ENCODE results near the gene TCF12.

The TCF12 gene

DNA sequence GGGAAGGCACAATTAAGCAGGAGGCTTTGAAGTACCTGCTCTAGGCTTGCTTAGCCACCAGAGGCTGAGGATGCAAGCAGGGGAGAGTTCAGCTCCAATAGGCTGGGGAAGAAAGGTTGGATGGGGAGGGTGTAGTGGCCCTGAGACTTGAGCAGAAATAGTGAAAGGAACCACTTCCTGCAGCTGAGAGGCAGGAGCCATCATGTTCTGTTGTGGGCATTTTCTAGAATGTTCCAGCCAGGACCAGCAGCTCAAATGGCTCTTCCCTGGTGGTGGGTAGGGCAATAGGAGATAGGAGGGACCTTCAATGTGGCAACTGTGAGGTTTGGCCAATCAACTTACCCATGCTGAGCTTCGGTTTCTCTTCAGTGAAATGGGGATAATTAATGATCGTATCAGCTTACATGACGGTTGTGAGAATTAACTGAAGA is 378.7 kb downstream of the TCF12 start:
- no peak for DNase-seq (ENCODE audit: low read depth in 2 of 2)

- DNase-seq (ENCODE audit: low read depth in 2 of 2): no peak
Observed at GRCh38 chr15:57297630-57298029, 379.2 kb downstream of the TCF12 start.

DNA sequence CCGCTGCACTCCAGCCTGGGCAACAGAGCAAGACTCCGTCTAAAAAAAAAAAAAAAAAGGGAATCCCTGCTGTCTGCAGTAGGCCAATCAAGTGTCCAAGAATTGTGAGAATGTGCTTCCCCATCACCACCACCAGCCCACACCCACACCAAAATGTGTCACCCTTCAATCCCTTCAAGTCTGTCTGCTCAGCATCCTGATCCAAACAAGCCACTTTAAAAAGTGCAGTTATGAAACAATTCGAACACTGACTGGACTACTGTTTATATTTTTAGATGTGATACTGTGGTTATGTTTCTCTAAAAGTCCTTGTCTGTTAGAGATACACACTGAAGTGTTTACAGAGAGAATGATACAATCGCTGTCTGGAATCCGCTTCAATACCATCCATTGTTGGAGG is 379.8 kb downstream of the TCF12 start:
- DNase-seq (ENCODE audit: low read depth in 2 of 2): no peak

DNA sequence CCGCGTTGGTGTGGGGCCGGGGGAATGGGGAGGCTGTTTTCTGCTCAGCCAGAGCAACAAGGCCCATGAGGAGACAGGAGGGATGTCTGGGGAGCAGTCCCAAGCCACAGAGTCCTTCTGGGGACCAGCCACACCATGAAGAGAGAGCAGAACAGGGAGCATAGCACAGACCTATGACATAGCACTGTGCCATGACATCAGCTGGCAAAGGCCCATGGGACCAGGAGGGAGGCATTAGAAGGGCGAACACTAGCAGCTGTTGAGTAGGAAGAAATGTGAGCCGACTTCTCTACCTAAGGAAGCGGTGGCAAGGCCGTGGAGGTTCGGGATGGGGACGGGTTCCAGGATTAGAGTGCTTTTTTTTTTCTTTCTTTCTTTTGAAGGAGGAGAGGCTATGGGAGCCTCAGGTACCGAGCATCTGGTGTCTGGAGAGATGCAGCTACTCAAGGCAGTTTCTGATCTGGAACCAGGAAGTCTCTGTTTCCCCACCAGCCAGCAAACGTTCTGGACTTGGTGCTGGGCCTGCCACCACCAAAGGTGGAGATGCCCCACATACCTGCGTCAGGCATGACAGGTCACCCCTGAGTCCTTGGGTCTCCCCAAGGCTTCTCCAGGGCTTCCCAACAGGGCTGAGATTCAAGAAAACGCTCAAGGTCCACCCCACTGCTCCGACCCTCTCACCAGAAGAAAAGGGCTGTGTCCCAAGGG is 380.6 kb downstream of the TCF12 start:
- no peak for DNase-seq (ENCODE audit: low read depth in 2 of 2)

DNA sequence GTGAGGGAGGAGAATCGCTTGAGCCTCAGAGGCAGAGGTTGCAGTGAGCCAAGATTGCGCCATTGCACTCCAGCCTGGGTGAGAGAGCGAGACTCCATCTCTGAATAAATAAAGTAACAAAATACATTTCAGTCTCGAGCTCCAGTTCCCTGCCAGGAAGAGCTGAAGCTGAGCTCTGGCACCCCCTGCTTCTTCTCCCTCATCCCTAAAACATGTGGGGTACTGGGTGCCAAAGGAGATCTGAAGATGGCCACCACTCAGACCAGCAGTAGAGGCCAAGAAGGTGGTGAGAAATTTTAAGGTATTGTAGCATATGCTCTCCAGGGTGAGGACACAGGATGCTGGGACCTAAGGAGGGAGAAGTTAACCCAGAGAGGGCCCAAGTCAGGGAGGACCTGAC is 382.9 kb downstream of the TCF12 start:
- DNase-seq (ENCODE audit: low read depth in 2 of 2): no peak

- no peak for DNase-seq (ENCODE audit: low read depth in 2 of 2)
Observed at GRCh38 chr15:57302640-57303257, 384.3 kb downstream of the TCF12 start.

GRCh38 chr15:57305009-57305408 is 386.6 kb downstream of the TCF12 start:
- no peak for DNase-seq (ENCODE audit: low read depth in 2 of 2)

GRCh38 chr15:57306161-57306943 is 387.9 kb downstream of the TCF12 start:
- DNase-seq (ENCODE audit: low read depth in 2 of 2): peak; percentile 83 to 85

DNA sequence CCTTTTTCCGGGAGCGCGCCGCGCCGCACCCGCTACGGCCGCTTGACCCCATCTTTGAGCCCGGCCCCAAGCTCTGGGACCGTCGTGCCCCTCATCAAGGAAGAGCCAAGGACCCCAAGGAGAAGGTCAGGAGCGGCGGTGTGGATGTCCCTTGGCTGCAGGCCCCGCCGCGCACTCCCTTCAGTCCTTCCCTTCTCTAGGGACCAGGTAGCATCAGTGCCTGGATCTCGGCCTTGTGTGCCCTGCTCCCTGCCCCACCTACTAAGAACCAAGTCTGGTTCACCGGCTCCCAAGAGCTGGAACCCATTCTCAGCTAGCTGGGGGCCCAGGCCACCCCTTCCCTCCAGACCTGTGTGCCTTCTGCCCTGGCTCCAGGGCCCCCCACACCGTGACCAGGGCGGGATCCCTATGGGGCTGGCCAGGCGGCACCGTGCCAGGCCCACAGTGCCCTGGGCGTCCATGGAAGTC is 388.5 kb downstream of the TCF12 start:
- no peak for DNase-seq (ENCODE audit: low read depth in 2 of 2)

DNA sequence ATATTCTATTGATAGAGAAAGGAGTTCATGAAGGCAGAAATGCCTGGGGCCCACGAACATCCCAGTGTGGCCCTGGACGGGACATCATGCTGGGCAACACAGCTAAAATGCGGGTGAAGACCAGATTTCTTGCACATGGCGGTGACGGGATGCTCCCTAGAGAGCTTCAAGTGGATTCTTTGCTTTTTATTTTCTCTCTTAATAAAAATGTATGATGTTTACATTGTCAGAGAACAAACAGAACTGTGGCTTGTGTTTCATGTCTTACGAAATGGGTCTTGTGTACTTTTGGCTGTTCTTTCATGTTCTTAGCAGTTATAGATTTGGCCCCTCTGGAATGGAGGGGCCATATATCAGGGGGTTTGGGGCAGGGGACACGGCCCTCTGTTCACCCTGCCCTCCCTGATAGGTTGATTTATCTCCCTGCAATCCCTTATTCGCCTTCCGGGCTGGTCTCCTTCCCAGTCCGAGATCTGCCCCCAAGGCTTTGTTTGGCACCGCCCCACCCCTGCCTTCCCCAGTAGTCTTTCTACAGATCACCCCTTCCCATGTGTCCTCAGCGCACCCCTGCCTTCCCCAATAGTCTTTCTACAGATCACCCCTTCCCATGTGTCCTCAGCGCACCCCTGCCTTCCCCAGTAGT is 389.2 kb downstream of the TCF12 start:
- DNase-seq (ENCODE audit: low read depth in 2 of 2): no peak

GRCh38 chr15:57308170-57308545 is 389.7 kb downstream of the TCF12 start:
- no peak for DNase-seq (ENCODE audit: low read depth in 2 of 2)

DNA sequence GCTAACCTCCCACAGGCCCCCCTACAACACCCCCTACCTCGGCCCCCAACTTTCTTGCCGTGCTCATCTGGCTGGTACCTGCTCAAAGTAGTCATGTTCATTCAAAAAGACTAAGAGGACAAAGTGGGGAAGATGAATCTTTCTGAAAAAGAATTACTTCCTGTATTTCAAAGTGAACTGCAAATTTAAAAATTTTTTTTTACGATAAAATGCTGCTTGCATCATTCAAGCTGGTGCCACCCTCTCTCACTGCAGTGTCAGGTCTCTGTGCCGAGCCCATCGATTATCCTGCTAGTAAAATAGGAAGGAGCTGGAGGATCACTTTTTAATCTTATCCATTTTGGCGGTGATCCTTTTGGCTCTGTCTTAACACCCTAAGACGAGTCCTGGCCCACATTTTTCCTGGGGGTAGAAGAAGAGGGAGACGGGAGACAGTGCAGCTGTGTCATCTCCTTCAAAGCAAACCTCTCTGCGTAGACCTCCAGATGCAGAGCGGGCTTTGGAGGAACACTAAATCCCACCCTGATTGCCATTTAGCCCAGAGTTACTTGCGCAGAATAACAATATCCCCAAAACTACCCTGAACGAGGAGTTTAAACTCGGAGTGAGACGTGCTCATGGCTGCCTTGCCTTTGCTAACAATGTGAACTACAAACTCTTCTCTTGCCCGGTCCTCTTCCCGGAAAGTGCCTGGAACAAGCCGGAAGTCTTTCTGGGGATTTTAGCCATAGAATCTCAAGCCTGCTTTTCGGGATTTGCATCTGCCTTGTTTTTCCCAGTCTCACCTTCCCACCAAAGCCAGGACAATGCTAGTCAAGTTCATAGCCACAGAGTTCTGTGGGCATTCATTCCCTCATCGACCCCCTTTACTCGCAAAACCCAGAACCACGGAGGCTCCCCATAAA is 391.7 kb downstream of the TCF12 start:
- no peak for DNase-seq (ENCODE audit: low read depth in 2 of 2)

DNA sequence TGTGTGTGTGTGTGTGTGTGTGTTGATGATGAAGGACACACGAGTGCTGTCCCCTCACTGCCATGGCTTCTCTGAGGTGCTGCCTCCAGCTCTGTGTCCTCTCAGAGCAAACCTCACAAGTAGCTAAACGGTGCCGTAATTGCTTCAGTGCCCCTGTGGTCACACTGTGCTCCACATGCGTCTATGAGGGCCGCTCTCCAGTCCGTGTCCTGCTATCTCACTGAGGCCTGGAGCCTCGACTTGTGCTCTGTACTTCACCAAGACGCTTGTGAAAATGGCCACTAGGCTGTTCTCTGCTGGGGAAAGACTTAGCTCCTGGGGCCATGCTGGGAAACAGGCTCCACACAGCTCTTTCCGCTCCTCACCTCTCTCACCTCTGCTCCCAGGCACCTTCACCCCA is 392.4 kb downstream of the TCF12 start:
- DNase-seq (ENCODE audit: low read depth in 2 of 2): no peak

DNA sequence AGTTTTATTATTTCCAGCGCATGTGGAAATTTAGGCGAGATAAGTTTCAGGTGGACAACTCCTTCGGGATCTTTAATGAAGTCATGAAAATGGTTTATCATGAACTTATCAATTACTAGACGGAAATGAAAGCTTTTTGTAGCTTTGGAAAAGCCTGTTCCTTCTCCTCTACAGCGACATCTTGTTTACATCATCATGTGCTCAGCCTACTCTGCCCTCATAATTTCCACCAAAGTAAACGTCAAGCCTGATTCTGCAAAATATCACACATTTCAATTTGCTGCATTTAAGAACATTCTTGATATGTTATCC is 393.5 kb downstream of the TCF12 start:
- no peak for DNase-seq (ENCODE audit: low read depth in 2 of 2)

- no peak for DNase-seq (ENCODE audit: low read depth in 2 of 2)
Observed at GRCh38 chr15:57312318-57313133, 394.1 kb downstream of the TCF12 start.

- DNase-seq (ENCODE audit: low read depth in 2 of 2): no peak
Observed at GRCh38 chr15:57313134-57313483, 394.7 kb downstream of the TCF12 start.

DNA sequence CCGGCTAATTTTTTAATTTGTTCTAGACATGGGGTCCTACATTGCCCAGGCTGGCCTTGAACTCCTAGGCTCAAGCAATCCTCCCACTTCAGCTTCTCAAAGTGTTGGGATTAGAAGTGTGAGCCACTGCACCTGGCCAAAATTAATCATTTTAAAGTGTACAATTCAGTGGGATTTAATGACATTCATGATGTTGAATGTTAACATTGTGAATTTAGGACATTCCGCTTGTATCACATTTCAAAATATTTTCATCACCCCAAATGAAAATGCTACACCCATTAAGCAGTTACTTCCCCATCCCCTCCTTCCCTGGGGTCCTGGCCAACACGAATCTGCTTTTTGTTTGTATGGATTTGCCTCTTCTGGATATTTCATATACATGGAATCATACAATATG is 395.8 kb downstream of the TCF12 start:
- no peak for DNase-seq (ENCODE audit: low read depth in 2 of 2)

DNA sequence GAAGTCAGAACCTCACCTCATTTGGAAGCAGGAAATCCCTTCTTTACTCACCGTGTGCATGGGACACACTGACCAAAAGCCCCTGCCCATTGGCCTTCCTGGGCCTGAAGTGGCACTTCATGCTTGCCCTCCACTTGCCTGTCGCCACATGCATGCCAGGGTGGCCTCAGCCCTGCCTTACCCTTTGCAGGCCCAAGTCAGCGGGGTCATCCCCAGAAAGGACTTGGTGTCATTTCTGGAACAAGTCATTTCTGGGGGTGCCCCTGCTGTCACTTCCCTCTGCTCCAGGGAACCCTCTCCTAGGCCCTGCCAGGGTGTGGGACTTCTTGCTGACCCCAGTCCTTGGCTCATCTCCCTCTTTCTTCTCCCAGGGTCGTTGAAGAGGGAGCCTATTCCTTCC is 398.0 kb downstream of the TCF12 start:
- DNase-seq (ENCODE audit: low read depth in 2 of 2): no peak

- no peak for DNase-seq (ENCODE audit: low read depth in 2 of 2)
Observed at GRCh38 chr15:57319226-57319918, 400.9 kb downstream of the TCF12 start.

DNA sequence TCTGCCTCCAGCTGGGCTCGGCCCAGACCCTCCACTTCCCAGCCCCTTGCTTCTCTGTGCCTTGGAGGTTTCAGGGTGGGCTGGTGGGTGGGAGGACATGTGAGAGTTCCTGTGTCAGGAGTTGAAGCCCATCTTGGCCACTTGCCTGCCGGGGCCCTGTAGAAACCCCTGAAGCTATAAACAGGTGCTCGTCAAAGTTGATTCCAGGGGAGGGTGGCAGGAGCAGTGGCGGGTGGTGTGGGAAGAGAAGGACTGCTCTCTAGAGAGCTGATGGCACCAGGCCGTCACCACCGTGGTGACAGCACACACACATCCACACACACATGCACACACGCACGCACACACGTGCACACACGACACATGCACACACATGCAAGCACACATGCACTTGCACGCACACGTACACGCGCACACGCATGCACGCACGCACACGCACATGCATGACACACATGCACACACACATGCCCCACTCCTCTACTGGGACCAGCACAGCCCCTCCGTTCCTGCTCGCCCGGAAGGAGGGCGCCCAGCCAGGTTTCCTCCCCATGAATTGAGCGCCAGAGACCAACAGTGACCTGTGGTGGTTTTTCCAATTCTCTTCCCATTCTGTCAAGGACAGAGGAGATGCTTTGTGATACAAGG is 401.6 kb downstream of the TCF12 start:
- DNase-seq (ENCODE audit: low read depth in 2 of 2): no peak
